ENCODE data around the gene ETS1.
A peak's percentile ranks its signal among the peaks of the same experiment; 100 is the strongest.

The ETS1 gene

DNA sequence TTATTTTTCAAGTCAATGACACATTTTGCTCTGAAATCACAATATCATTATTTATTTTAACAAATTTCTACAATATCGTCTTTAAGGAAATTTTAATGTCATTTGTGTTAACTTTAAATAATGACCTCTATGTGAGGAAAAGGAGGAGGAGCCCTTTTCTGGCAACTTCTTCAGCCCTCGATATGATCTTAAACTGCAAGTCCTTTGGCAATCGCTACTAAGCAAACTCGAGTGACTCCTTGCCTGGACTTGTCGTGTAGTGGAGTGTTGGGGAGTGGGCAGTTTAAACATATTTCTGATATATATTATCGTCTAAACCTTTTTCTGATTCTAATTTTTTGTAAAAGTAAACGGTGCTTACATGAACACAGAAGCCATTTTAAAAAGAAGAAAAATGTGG lies 16.7 kb downstream of the ETS1 start:
- no peak for DNase-seq (ENCODE audit: low read depth, low spot score)

DNA sequence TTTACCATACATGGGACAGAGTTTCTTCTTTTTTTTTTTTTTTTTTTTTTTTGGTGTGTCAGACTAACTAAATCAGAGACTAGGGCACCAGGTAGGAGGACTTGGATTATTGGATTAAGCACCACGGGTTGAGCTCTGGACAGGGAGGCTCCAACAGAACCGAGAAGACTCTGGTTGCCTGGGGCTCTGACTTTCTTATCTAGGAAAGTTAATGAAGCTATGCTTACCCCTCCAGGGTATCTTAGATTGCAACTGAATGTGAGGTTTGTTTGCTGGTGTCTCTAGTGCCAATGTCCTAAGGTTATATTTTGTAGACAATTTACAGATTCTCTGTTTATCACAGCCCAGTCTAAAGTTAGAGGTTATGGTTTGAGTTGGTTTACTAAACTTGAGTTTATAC lies 18.1 kb downstream of the ETS1 start:
- DNase-seq (ENCODE audit: low read depth, low spot score): no peak

- no peak for DNase-seq (ENCODE audit: low read depth, low spot score)
Observed at GRCh38 chr11:128568166-128568778, 19.1 kb downstream of the ETS1 start.

- DNase-seq (ENCODE audit: low read depth, low spot score): no peak
Observed at GRCh38 chr11:128567130-128567529, 20.2 kb downstream of the ETS1 start.

GRCh38 chr11:128565881-128566280 lies 21.5 kb downstream of the ETS1 start:
- no peak for DNase-seq (ENCODE audit: low read depth, low spot score)

GRCh38 chr11:128564642-128565245 lies 22.6 kb downstream of the ETS1 start:
- DNase-seq (ENCODE audit: low read depth, low spot score): no peak

DNA sequence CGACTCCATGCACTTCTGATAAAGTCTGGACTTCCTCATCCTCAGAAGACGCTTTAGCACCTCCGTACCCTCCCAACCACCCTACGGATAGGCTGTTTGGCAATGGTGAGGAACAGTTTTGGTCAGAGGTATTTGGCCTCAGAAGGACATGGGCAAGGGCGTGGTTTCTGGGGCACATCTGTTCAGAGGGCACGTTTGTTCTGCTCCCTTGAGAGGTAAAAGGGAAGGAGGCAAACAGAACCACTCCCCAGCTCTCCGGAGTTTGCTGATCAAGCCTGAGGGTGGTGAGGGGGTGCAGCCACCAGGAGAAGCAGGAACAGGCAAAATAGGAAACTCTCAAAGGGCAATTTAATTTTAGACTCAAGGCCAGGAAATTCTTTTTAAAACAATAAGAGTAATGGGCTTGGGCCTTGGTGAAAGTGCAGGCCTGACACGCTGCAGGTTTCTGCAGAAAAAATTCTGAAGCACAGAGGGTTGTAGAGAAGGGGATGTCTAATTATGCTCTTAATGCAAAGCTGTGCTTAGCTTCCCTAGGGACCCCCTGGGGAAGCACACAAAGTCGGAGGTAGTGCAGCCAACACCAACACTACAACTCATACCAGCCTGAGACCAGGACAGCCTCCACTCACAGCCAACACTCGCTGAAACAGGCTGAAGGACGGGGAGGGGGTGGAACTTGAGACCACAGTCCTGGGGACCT lies 23.3 kb downstream of the ETS1 start:
- DNase-seq (ENCODE audit: low read depth, low spot score): no peak

DNA sequence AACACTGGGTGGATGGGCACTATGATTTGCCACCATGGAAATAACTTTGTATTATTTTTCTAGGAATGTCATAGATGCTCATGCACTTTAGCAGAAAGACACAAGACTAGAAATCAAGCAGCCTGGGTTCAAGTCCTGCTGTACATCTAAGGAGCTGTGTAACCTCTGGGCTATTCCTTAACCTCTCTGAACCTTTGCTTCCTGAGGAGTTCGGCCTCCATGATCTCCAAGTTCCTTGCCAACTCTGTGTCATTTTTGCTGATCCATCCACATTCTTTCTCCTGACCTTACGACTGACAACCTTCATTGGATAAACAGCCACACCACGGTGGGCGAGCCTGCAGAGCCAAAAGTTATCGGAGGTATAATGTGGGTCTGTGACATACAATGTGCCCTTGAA lies 24.1 kb downstream of the ETS1 start:
- no peak for DNase-seq (ENCODE audit: low read depth, low spot score)

- DNase-seq (ENCODE audit: low read depth, low spot score): no peak
Observed at GRCh38 chr11:128559496-128560103, 27.8 kb downstream of the ETS1 start.

- DNase-seq (ENCODE audit: low read depth, low spot score): no peak
Observed at GRCh38 chr11:128555606-128556005, 31.8 kb downstream of the ETS1 start.

- DNase-seq (ENCODE audit: low read depth, low spot score): no peak
Observed at GRCh38 chr11:128553662-128554362, 33.5 kb downstream of the ETS1 start.

DNA sequence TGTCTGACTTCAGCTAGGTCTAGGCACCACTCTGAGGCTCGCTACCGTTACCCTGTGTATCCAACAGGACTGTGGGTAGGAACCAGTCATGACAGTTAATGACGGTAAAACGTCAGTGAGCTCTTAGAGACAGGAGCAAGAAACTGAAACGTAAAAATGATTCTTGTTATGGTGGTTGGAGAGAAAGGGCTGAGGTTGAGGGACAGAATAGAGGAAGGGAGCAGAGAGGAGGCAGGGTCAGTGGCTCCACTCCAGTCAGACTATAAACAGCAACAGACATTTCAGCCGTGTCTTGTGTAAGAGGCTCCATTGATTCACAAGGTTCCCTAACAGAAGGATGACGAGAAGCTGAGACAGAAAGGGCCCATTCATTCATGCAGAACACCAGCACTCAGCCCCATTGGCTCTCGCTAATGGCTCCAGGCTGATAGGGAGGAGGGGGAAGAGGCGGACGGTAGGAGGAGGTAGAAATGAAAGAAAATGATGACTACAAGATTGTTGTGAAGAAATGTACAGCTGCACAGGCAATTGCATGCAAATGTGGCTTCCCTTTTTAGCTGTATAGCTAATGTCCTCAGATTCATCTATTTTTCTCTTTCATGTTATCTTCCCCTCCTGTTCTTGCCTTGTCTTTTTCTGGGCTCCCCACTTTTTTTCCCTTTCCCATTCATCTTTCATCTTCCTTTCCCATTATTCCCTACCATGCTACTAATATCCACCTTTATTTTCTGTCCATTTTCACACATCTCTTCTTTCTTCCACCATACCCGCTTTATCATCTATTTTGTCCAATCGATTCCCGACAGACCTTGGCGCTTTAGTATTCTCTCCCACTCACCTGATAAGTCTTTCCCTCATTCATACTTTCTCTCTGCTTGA lies 34.3 kb downstream of the ETS1 start:
- no peak for DNase-seq (ENCODE audit: low read depth, low spot score)

DNA sequence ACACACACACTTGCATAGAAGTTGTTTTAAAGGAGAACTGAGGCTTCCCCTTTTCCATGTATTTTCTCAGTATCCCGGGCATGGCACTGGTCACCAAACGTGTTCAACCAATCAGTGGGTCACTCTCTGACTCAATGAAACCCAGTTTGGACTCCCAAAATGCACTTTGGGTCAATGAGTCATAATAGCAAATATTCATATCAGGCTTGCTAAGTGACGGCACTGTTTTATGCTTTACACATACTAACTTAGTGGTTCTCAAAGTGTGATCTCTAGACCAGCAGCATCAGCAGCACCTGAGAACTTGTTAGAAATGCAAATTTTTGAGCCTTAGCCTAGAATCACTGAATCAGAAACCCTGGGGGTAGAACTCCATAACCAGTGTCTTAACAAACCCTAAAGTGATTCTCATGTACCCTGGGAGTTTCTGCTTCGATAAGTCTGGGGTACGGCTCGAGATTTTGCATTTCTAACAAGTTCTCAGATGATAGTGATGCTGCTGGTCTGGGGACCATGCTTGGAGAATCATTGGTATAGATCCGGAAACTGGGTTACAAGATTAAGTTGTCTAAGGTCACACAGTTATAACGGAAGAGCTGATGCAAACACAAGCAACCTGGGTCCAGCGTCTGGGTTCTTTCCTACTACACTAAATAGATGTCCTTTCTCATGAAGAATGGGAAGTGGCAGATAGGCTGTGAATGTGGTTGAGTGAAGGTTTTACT lies 35.6 kb downstream of the ETS1 start:
- DNase-seq (ENCODE audit: low read depth, low spot score): no peak

DNA sequence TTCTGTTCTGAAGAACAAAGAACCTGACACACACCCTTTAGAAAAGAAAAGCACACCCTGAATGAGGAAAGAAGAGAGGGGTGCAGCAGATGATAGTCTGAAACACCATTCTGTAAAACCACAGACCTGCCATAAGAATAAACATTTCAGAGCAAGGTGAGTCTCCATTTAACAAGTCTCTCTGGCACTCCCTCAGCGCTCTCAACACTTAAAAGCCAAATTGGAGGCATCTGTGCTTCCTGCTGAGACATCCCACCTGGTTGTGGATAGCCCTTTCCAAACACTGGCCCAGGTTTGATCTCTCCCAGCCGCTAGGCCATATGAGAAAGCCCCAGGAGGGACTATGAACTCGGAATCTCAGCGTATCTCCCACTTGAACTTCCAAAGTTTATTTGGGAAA lies 36.3 kb downstream of the ETS1 start:
- no peak for DNase-seq (ENCODE audit: low read depth, low spot score)

GRCh38 chr11:128550261-128550821 lies 37.0 kb downstream of the ETS1 start:
- DNase-seq (ENCODE audit: low read depth, low spot score): no peak

GRCh38 chr11:128549256-128549944 lies 38.0 kb downstream of the ETS1 start:
- DNase-seq (ENCODE audit: low read depth, low spot score): peak; percentile 63

DNA sequence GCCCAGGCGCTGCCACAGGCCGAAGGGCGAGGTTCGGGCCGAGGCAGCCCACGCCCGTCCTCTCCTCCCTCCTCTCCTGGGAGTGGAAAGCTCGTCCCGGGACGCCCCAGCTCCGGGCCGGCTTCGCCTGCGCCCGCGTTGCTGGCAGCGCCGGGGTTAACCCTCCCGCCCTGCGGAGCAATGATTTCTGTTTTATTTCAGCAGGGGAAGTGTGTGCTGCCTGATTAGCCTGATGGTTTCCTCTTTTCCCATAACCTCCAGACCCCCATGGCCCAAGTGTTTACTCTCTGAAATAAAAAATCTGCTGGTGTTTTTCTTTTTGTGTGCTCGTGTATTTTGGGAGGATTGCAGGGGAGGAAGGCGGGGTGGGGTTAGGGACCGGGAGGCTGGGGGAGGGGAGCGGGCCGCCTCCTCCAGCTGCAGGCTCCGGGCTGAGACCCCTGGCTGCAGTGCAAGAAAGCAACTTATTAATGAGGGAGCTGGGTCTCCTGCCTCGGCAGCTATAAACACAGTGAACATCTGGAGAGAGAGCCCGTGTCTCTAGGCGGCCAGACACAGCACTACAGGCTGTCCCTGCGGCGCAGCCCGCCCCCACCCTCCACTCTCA lies 38.6 kb downstream of the ETS1 start:
- no peak for DNase-seq (ENCODE audit: low read depth, low spot score)

GRCh38 chr11:128547946-128548648 lies 39.3 kb downstream of the ETS1 start:
- DNase-seq (ENCODE audit: low read depth, low spot score): no peak
